CD4-positive, alpha-beta memory T cell (primary cell): ENCODE results near the gene CRYBA4. TPM values are rescaled to one million over a fixed set of nuclear protein-coding genes. Genes with fewer than 3 reads are reported as not detected.
A peak's percentile ranks its signal among the peaks of the same experiment; 100 is the strongest.

Source experiments
- CTCF ChIA-PET: fragments of 350-600 bp; sonication (Branson Sonifier 250); formaldehyde crosslinking; loops from one replicate; lab custom pipeline; 2021; ENCODE audit warnings: inconsistent platforms; ENCODE audit not compliant: partially characterized antibody; lab: Charles Lee
- POLR2A ChIA-PET: fragments of 350-600 bp; sonication (Branson Sonifier 250); formaldehyde crosslinking; loops from one replicate; lab custom pipeline; 2021; ENCODE audit not compliant: partially characterized antibody; lab: Charles Lee
- DNase-seq, 5 donors: peaks; one replicate each; pipeline versions ENCODE4 v3.0.0 to v3.0.0-alpha.2; 2020 to 2022; ENCODE audit warnings: mixed read lengths in 1 of 5
- H3K27ac ChIP-seq: one replicate; pipeline ENCODE4 v1.7.0; 2013; ENCODE audit warnings: low read depth, low read length
- H3K27me3 ChIP-seq: 2 replicates; pipeline ENCODE4 v1.7.0; 2013; ENCODE audit warnings: mild to moderate bottlenecking, low read length, moderate library complexity; ENCODE audit not compliant: insufficient read depth
- H3K36me3 ChIP-seq: 2 replicates; pipeline ENCODE4 v1.7.0; 2013; ENCODE audit warnings: mild to moderate bottlenecking, low read length, moderate library complexity; ENCODE audit not compliant: insufficient read depth
- H3K4me1 ChIP-seq: 2 replicates; pipeline ENCODE4 v1.7.0; 2013; ENCODE audit warnings: mild to moderate bottlenecking, low read length, moderate library complexity; ENCODE audit not compliant: insufficient read depth
- H3K4me3 ChIP-seq, 2 donors: one replicate each; pipeline ENCODE4 v1.7.0; 2013; ENCODE audit warnings: low read length in 2 of 2, mild to moderate bottlenecking in 1 of 2
- H3K9me3 ChIP-seq, 2 donors: one replicate each; pipeline ENCODE4 v1.7.0; 2013; ENCODE audit warnings: low read length in 2 of 2, control low read depth in 1 of 2; ENCODE audit not compliant: control insufficient read depth in 1 of 2
- H3K27ac Mint-ChIP-seq, 7 donors: one replicate each; pipeline ENCODE4 v1.8.0; 2020 to 2021; ENCODE audit warnings: mixed read lengths in 7 of 7, mild to moderate bottlenecking in 6 of 7, inconsistent platforms in 3 of 7, moderate library complexity in 3 of 7
- H3K27me3 Mint-ChIP-seq, 2 donors: one replicate each; pipeline ENCODE4 v1.8.0; 2020 to 2021; ENCODE audit warnings: mixed read lengths in 2 of 2
- H3K36me3 Mint-ChIP-seq, 2 donors: one replicate each; pipeline ENCODE4 v1.8.0; 2020 to 2021; ENCODE audit warnings: mixed read lengths in 2 of 2, inconsistent platforms in 1 of 2, mild to moderate bottlenecking in 1 of 2
- H3K4me1 Mint-ChIP-seq, 4 donors: one replicate each; pipeline ENCODE4 v1.8.0; 2020 to 2021; ENCODE audit warnings: mixed read lengths in 4 of 4, mild to moderate bottlenecking in 1 of 4
- H3K4me3 Mint-ChIP-seq, 8 donors: one replicate each; pipeline ENCODE4 v1.8.0; 2020 to 2021; ENCODE audit warnings: mixed read lengths in 8 of 8, mild to moderate bottlenecking in 7 of 8, moderate library complexity in 6 of 8, inconsistent platforms in 3 of 8
- H3K9me3 Mint-ChIP-seq, 8 donors: one replicate each; pipeline ENCODE4 v1.8.0; 2020 to 2021; ENCODE audit warnings: mixed read lengths in 8 of 8, mild to moderate bottlenecking in 5 of 8, inconsistent platforms in 3 of 8, moderate library complexity in 1 of 8
- intact Hi-C: fragments of 100-400 bp; cut with micrococcal nuclease; formaldehyde crosslinking; loops from one replicate; pipeline ENCODE4 v1.15.1; 2023
- polyA plus RNA-seq, 2 donors: library from polyadenylated mRNA; unstranded; fragments of 300-500 nt; fragmentation: Illumina TruSeq; gene quantifications; one replicate each; pipeline ENCODE4 v1.2.3, GENCODE V29; 2021
- total RNA-seq, 2 experiments: library from RNA; stranded (reverse); gene quantifications; one replicate each; pipeline ENCODE4 v1.2.3, GENCODE V29; 2021

CRYBA4 gene
- total and polyA plus RNA-seq, 4 experiments from 2014 or later: not detected

GRCh38 chr22:26597026-26597425 is 24.7 kb upstream of the CRYBA4 start:
- ChIA-PET POLR2A (interaction anchor here (1.4 to 1.8 kb wide), 2 partner anchors 14 to 113 kb away, joined by 4 to 6 read pairs; partner anchors contain the start of genes HPS4 and SRRD), CTCF (no interaction called here)
- intact Hi-C loops: no loop called here
- peaks cover 29% of the 10 kb centered on the region for H3K4me1 ChIP-seq
- no peak overlapping the region for H3K27ac ChIP-seq
- Mint-ChIP-seq H3K4me1 (peaks cover 20 to 36% (median 23%) of the 10 kb centered on the region in 4 donors), H3K9me3 (peaks cover 0 to 2% (median 0%) of the 10 kb centered on the region in 8 donors), H3K4me3 (peak overlapping the region in 1 of 8 donors; percentile 28), H3K27ac (peak overlapping the region in 1 of 7 donors; percentile 82), H3K36me3 (no peaks in the 10 kb centered on the region), H3K27me3 (no peaks in the 10 kb centered on the region)
- no peaks in the 10 kb centered on the region for H3K36me3 ChIP-seq
- H3K4me3 ChIP-seq: no peak overlapping the region
- no peaks in the 10 kb centered on the region for H3K27me3 ChIP-seq
- no peaks in the 10 kb centered on the region for H3K9me3 ChIP-seq
- DNase-seq: no peak

GRCh38 chr22:26597480-26597879 is 24.3 kb upstream of the CRYBA4 start:
- no peaks in the 10 kb centered on the region for H3K27me3 Mint-ChIP-seq
- H3K27ac ChIP-seq: no peak overlapping the region
- no peaks in the 10 kb centered on the region for H3K36me3 ChIP-seq
- H3K9me3 Mint-ChIP-seq: peaks cover 0 to 2% (median 0%) of the 10 kb centered on the region in 8 donors
- H3K4me1 ChIP-seq: peaks cover 24% of the 10 kb centered on the region
- no peaks in the 10 kb centered on the region for H3K27me3 ChIP-seq
- no peak overlapping the region for H3K4me3 ChIP-seq
- intact Hi-C loops: no loop called here
- H3K36me3 Mint-ChIP-seq: no peaks in the 10 kb centered on the region
- no peak overlapping the region for H3K27ac Mint-ChIP-seq
- no peak overlapping the region for H3K4me3 Mint-ChIP-seq
- no peak for DNase-seq
- H3K9me3 ChIP-seq: no peaks in the 10 kb centered on the region
- H3K4me1 Mint-ChIP-seq: peaks cover 15 to 31% (median 18%) of the 10 kb centered on the region in 4 donors
- ChIA-PET POLR2A (interaction anchor here (1.8 kb wide), 1 partner anchor 114 kb away, joined by 6 read pairs; the partner anchor contains the start of genes HPS4 and SRRD), CTCF (no interaction called here)

GRCh38 chr22:26599505-26599904 is 22.3 kb upstream of the CRYBA4 start:
- H3K27me3 ChIP-seq: no peaks in the 10 kb centered on the region
- peaks cover 0 to 2% (median 0%) of the 10 kb centered on the region in 8 donors for H3K9me3 Mint-ChIP-seq
- intact Hi-C loops: no loop called here
- no peak overlapping the region for H3K27ac ChIP-seq
- CTCF ChIA-PET: no interaction called here
- H3K36me3 ChIP-seq: no peaks in the 10 kb centered on the region
- no peaks in the 10 kb centered on the region for H3K27me3 Mint-ChIP-seq
- POLR2A ChIA-PET: no interaction called here
- peaks cover 0 to 11% (median 4%) of the 10 kb centered on the region in 4 donors for H3K4me1 Mint-ChIP-seq
- H3K4me3 ChIP-seq: no peak overlapping the region
- no peak for DNase-seq
- no peaks in the 10 kb centered on the region for H3K36me3 Mint-ChIP-seq
- no peaks in the 10 kb centered on the region for H3K9me3 ChIP-seq
- no peak overlapping the region for H3K27ac Mint-ChIP-seq
- no peak overlapping the region for H3K4me3 Mint-ChIP-seq
- H3K4me1 ChIP-seq: peaks cover 4% of the 10 kb centered on the region

GRCh38 chr22:26601726-26602125 is 20.0 kb upstream of the CRYBA4 start:
- Mint-ChIP-seq H3K9me3 (peaks cover 0 to 2% (median 0%) of the 10 kb centered on the region in 8 donors), H3K36me3 (no peaks in the 10 kb centered on the region), H3K27ac (no peak overlapping the region), H3K4me3 (no peak overlapping the region), H3K4me1 (peaks cover 0 to 7% (median 3%) of the 10 kb centered on the region in 4 donors), H3K27me3 (no peaks in the 10 kb centered on the region)
- DNase-seq: no peak
- H3K27me3 ChIP-seq: no peaks in the 10 kb centered on the region
- intact Hi-C loops: no loop called here
- H3K9me3 ChIP-seq: no peaks in the 10 kb centered on the region
- ChIA-PET POLR2A (no interaction called here), CTCF (no interaction called here)
- H3K4me1 ChIP-seq: no peaks in the 10 kb centered on the region
- H3K27ac ChIP-seq: no peak overlapping the region
- H3K36me3 ChIP-seq: no peaks in the 10 kb centered on the region
- H3K4me3 ChIP-seq: no peak overlapping the region

- Histone ChIP-seq H3K4me3 (no peak overlapping the region), H3K36me3 (no peaks in the 10 kb centered on the region), H3K27me3 (no peaks in the 10 kb centered on the region), H3K9me3 (no peaks in the 10 kb centered on the region), H3K4me1 (no peaks in the 10 kb centered on the region), H3K27ac (no peak overlapping the region)
- intact Hi-C loops: no loop called here
- CTCF ChIA-PET: no interaction called here
- no peak for DNase-seq
- Mint-ChIP-seq H3K36me3 (no peaks in the 10 kb centered on the region), H3K27me3 (no peaks in the 10 kb centered on the region), H3K4me1 (peaks cover 0 to 6% (median 2%) of the 10 kb centered on the region in 4 donors), H3K9me3 (peaks cover 0 to 2% (median 0%) of the 10 kb centered on the region in 8 donors), H3K27ac (no peak overlapping the region), H3K4me3 (no peak overlapping the region)
- POLR2A ChIA-PET: no interaction called here
Measured at GRCh38 chr22:26602127-26602526, 19.6 kb upstream of the CRYBA4 start.

GRCh38 chr22:26604368-26604767 is 17.4 kb upstream of the CRYBA4 start:
- Mint-ChIP-seq H3K27ac (peak overlapping the region in 2 of 7 donors; percentile 16 to 42), H3K36me3 (no peaks in the 10 kb centered on the region), H3K27me3 (no peaks in the 10 kb centered on the region), H3K9me3 (peaks cover 0 to 2% (median 0%) of the 10 kb centered on the region in 8 donors), H3K4me3 (no peak overlapping the region), H3K4me1 (peaks cover 3 to 9% (median 5%) of the 10 kb centered on the region in 4 donors)
- POLR2A ChIA-PET: no interaction called here
- intact Hi-C loops: no loop called here
- CTCF ChIA-PET: no interaction called here
- Histone ChIP-seq H3K36me3 (no peaks in the 10 kb centered on the region), H3K27ac (no peak overlapping the region), H3K4me1 (peaks cover 3% of the 10 kb centered on the region), H3K4me3 (no peak overlapping the region), H3K27me3 (no peaks in the 10 kb centered on the region), H3K9me3 (no peaks in the 10 kb centered on the region)
- DNase-seq: no peak

- Mint-ChIP-seq H3K9me3 (no peaks in the 10 kb centered on the region), H3K27ac (no peak overlapping the region), H3K27me3 (no peaks in the 10 kb centered on the region), H3K36me3 (no peaks in the 10 kb centered on the region), H3K4me1 (peaks cover 15 to 25% (median 19%) of the 10 kb centered on the region in 4 donors), H3K4me3 (no peak overlapping the region)
- Histone ChIP-seq H3K9me3 (no peaks in the 10 kb centered on the region), H3K4me3 (no peak overlapping the region), H3K27ac (no peak overlapping the region), H3K4me1 (peaks cover 21% of the 10 kb centered on the region), H3K27me3 (no peaks in the 10 kb centered on the region), H3K36me3 (no peaks in the 10 kb centered on the region)
- ChIA-PET POLR2A (no interaction called here), CTCF (no interaction called here)
- intact Hi-C loops: no loop called here
- no peak for DNase-seq
Measured at GRCh38 chr22:26606611-26607010, 15.2 kb upstream of the CRYBA4 start.
